ENCODE measurements around the gene DCAF5. TPM values are rescaled to one million over a fixed set of nuclear protein-coding genes. Genes with fewer than 3 reads are reported as not detected.
"Not testable (repeated sequence)": the region's sequence is repeated elsewhere in the genome, so short reads cannot be mapped to it uniquely, and the experiment has no call there.

DCAF5 gene
- total and polyA plus RNA-seq, 9 donors: 24.9 to 50.1 (median 42.4) TPM

GRCh38 chr14:69171569-69171968 lies 18.6 kb upstream of the DCAF5 start:
- Histone ChIP-seq H3K36me3 (no peaks in the 10 kb centered on the region), H3K9me3 (no peaks in the 10 kb centered on the region), H3K27ac (no peak overlapping the region), H3K4me3 (no peak overlapping the region), H3K27me3 (no peaks in the 10 kb centered on the region), H3K4me1 (ENCODE audit: insufficient read depth) (no peaks in the 10 kb centered on the region)
- WGBS, 3 donors: 90 to 94% (median 93%) methylated on average over 2 of the region's 2 CpGs
- no peak for DNase-seq
- no peak for TF ChIP-seq EP300 (IDR thresholded peaks at IDR 0.05)
- no peak for TF ChIP-seq POLR2A (IDR thresholded peaks at IDR 0.05)
- TF ChIP-seq CTCF (IDR thresholded peaks at IDR 0.05): no peak
- intact Hi-C loops (cut with DNase I): no loop called here

GRCh38 chr14:69170839-69171238 lies 17.9 kb upstream of the DCAF5 start:
- intact Hi-C loops (cut with DNase I): no loop called here
- Histone ChIP-seq H3K4me1 (ENCODE audit: insufficient read depth) (no peaks in the 10 kb centered on the region), H3K9me3 (no peaks in the 10 kb centered on the region), H3K27ac (no peak overlapping the region), H3K36me3 (no peaks in the 10 kb centered on the region), H3K4me3 (no peak overlapping the region), H3K27me3 (no peaks in the 10 kb centered on the region)
- 93 to 100% (median 97%) methylated on average over 1 of the region's 1 CpG for WGBS, 3 donors
- no peak for TF ChIP-seq POLR2A (IDR thresholded peaks at IDR 0.05)
- no peak for DNase-seq

GRCh38 chr14:69165787-69166186 lies 12.9 kb upstream of the DCAF5 start:
- H3K9me3 ChIP-seq; H3K4me1 ChIP-seq (ENCODE audit: insufficient read depth); H3K4me3 ChIP-seq; intact Hi-C loops (cut with DNase I); H3K27ac ChIP-seq; H3K36me3 ChIP-seq; H3K27me3 ChIP-seq; DNase-seq: not testable (repeated sequence)
- 81 to 84% (median 82%) methylated on average over 2 of the region's 2 CpGs for WGBS, 3 donors

DNA sequence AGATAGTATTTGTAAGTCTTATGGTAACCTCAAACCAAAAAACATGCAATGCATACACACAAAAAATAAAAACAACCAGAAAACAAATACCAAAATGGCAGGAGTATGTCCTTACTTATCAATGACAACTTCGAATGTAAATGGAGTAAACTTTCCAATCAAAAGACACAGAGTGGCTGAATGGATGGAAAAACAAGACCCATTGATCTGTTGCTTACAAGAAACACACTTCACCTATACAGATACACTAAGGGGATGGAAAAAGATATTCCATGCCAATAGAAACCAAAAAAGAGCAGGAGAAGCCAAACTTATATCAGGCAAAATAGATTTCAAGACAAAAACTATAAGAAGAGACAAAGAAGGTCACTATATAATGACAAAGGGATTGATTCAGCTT lies 8.7 kb upstream of the DCAF5 start:
- H3K27ac ChIP-seq: no peak overlapping the region
- DNase-seq: no peak
- H3K9me3 ChIP-seq: no peaks in the 10 kb centered on the region
- intact Hi-C loops (cut with DNase I): no loop called here
- H3K4me1 ChIP-seq (ENCODE audit: insufficient read depth): no peaks in the 10 kb centered on the region
- H3K36me3 ChIP-seq: no peaks in the 10 kb centered on the region
- TF ChIP-seq CTCF (IDR thresholded peaks at IDR 0.05): no peak
- TF ChIP-seq POLR2A (IDR thresholded peaks at IDR 0.05): no peak
- TF ChIP-seq EP300 (IDR thresholded peaks at IDR 0.05): no peak
- 78 to 83% (median 83%) methylated on average over 1 of the region's 1 CpG for WGBS, 3 donors
- H3K4me3 ChIP-seq: no peak overlapping the region
- H3K27me3 ChIP-seq: no peaks in the 10 kb centered on the region

GRCh38 chr14:69156224-69156623 lies 3.3 kb upstream of the DCAF5 start:
- intact Hi-C loops (cut with DNase I): no loop called here
- TF ChIP-seq POLR2A (IDR thresholded peaks at IDR 0.05) (no peak), EP300 (IDR thresholded peaks at IDR 0.05) (no peak), CTCF (IDR thresholded peaks at IDR 0.05) (no peak)
- Histone ChIP-seq H3K9me3 (no peaks in the 10 kb centered on the region), H3K36me3 (no peaks in the 10 kb centered on the region), H3K4me3 (no peak overlapping the region), H3K27ac (no peak overlapping the region), H3K4me1 (ENCODE audit: insufficient read depth) (no peaks in the 10 kb centered on the region), H3K27me3 (no peaks in the 10 kb centered on the region)
- no peak for DNase-seq

- no peaks in the 10 kb centered on the region for H3K9me3 ChIP-seq
- H3K27me3 ChIP-seq: no peaks in the 10 kb centered on the region
- intact Hi-C loops (cut with DNase I): no loop called here
- H3K4me3 ChIP-seq: no peak overlapping the region
- no peaks in the 10 kb centered on the region for H3K36me3 ChIP-seq
- TF ChIP-seq POLR2A (IDR thresholded peaks at IDR 0.05): no peak
- no peak for TF ChIP-seq EP300 (IDR thresholded peaks at IDR 0.05)
- no peak for TF ChIP-seq CTCF (IDR thresholded peaks at IDR 0.05)
- DNase-seq: peak in 2 of 5 donors; percentile 15 to 23
- WGBS, 3 donors: 18 to 26% (median 19%) methylated on average over 4 of the region's 4 CpGs
- H3K27ac ChIP-seq: no peak overlapping the region
- peaks cover 2% of the 10 kb centered on the region for H3K4me1 ChIP-seq (ENCODE audit: insufficient read depth)
These were observed 1.9 kb upstream of the DCAF5 start for GRCh38 chr14:69154779-69155178.

Data from ovary (tissue), 9 donors.